ENCODE results near the gene RBM20. TPM values are rescaled to one million over a fixed set of nuclear protein-coding genes. Genes with fewer than 3 reads are reported as not detected.
A peak's percentile ranks its signal among the peaks of the same experiment; 100 is the strongest.

RBM20 gene
- total RNA-seq, 4 donors from 2014 or later: 0.88 to 3.8 (median 1.9) TPM

DNA sequence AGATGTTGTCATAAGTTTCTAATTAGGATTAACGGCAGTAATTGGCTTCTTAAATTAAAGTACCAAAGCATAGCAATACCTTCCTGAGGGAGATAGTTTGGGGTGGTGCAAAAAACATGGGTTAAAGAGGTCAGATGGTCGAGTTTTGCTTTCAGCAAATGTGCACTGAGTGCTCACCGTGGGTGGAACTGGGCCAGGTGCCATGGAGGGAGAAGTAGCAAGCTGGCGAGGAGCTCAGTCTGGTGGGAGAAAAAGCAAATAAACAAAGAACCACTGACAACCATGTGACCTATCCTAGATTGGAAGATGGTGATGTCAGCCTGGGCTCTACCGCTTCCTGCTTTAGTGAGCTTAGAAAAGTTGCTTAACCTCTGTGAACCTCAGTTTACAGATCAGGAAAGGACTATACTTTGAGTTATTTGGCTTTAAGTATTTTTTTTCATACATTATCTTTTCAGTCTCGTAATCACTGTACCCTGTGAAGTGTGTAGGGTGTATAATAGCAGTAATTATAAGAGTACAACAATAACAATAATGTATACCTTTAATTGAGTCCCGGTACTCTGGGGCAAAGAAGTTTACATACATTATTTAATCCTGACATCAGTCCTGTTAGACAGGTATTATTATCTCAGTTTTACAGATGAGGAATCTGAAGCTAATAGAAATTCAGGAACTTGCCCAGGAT lies 158.6 kb downstream of the RBM20 start:
- no peak overlapping the region for H3K4me3 ChIP-seq

DNA sequence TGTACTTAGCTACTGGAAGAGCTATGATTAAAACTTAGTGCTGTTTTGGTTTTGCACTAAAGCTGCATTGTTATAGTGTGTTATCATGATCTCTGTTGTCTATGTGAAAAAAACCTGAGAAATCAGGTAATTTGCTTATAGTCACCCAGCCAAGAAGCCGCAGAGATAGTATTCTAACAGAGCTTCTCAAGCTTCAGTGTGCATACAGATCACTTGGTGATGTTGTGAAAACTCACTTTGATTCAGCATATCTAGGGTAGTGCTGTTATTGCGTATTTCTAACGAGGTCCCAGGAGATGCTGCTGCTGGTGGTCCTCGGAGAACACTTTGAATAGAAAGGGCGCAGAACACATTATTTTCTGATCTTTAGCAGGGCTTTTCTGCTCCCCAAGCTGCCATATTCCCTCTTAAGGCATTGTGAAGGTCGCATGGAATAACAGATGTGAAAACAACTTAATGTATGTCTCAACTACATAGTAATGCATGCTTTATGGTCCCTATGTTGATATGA lies 159.2 kb downstream of the RBM20 start:
- no peaks in the 10 kb centered on the region for H3K36me3 ChIP-seq
- H3K9me3 ChIP-seq: no peaks in the 10 kb centered on the region
- no peaks in the 10 kb centered on the region for H3K4me1 ChIP-seq
- intact Hi-C loops (cut with DNase I; ENCODE audit: low total_unique reads): loop anchor here (5.0 kb wide), 1 partner anchor 89 kb away; no protein-coding TSS in a partner anchor
- H3K27me3 ChIP-seq: no peaks in the 10 kb centered on the region
- no peak for DNase-seq
- no peak overlapping the region for H3K4me3 ChIP-seq
- peak overlapping the region; percentile 6 to 12 for H3K27ac ChIP-seq
- TF ChIP-seq CTCF (IDR thresholded peaks at IDR 0.05) (no peak), POLR2A (IDR thresholded peaks at IDR 0.05) (no peak)

More for the DNA sequence above, 158.6 kb downstream of the RBM20 start:
- Histone ChIP-seq H3K36me3 (no peaks in the 10 kb centered on the region), H3K27me3 (no peaks in the 10 kb centered on the region), H3K4me1 (no peaks in the 10 kb centered on the region), H3K27ac (peak overlapping the region; percentile 6 to 12), H3K9me3 (no peaks in the 10 kb centered on the region)
- intact Hi-C loops (cut with DNase I; ENCODE audit: low total_unique reads): loop anchor here (5.0 kb wide), 1 partner anchor 90 kb away; no protein-coding TSS in a partner anchor
- no peak for TF ChIP-seq POLR2A (IDR thresholded peaks at IDR 0.05)
- no peak for TF ChIP-seq CTCF (IDR thresholded peaks at IDR 0.05)
- DNase-seq: peak; percentile 46 to 72

GRCh38 chr10:110803830-110804338 lies 159.7 kb downstream of the RBM20 start:
- no peaks in the 10 kb centered on the region for H3K36me3 ChIP-seq
- intact Hi-C loops (cut with DNase I; ENCODE audit: low total_unique reads): loop anchor here (5.0 kb wide), 1 partner anchor 88 kb away; no protein-coding TSS in a partner anchor
- peak; percentile 65 to 72 for DNase-seq

GRCh38 chr10:110804376-110804775 lies 160.2 kb downstream of the RBM20 start:
- no peaks in the 10 kb centered on the region for H3K9me3 ChIP-seq
- TF ChIP-seq CTCF (IDR thresholded peaks at IDR 0.05) (no peak), POLR2A (IDR thresholded peaks at IDR 0.05) (no peak)
- peak overlapping the region; percentile 36 to 56 for H3K27ac ChIP-seq
- H3K4me3 ChIP-seq: no peak overlapping the region
- DNase-seq: no peak
- no peaks in the 10 kb centered on the region for H3K27me3 ChIP-seq
- intact Hi-C loops (cut with DNase I; ENCODE audit: low total_unique reads): loop anchor here (5.0 kb wide), 1 partner anchor 88 kb away; no protein-coding TSS in a partner anchor
- H3K4me1 ChIP-seq: no peaks in the 10 kb centered on the region
- H3K36me3 ChIP-seq: no peaks in the 10 kb centered on the region

More at GRCh38 chr10:110803830-110804338, 159.7 kb downstream of the RBM20 start:
- H3K27ac ChIP-seq: peak overlapping the region; percentile 36 to 56
- no peaks in the 10 kb centered on the region for H3K27me3 ChIP-seq
- no peaks in the 10 kb centered on the region for H3K9me3 ChIP-seq
- TF ChIP-seq POLR2A (IDR thresholded peaks at IDR 0.05) (no peak), CTCF (IDR thresholded peaks at IDR 0.05) (peak; percentile 63 to 86 (median 80))
- no peak overlapping the region for H3K4me3 ChIP-seq
- no peaks in the 10 kb centered on the region for H3K4me1 ChIP-seq

DNA sequence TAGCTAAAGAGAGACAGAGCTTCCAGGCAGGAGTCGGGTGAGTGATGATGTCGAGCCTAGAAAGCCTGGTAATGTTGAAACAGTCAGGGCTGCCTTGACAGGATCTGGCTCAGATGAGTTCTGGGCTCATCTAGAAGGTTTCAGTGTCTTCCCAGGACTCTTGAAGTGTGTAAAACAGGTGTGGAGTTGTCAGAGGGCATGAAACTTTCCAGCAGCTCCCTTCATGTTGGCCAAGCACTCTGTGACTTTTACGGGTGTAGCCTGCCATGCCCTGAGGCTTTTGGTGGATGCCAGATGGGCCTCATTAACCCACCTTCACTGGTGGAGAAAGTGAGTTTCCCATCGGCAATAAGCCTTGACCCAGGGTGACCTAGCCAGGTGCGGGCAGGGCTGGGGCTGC lies 161.2 kb downstream of the RBM20 start:
- intact Hi-C loops (cut with DNase I; ENCODE audit: low total_unique reads): no loop called here
- Histone ChIP-seq H3K4me1 (no peaks in the 10 kb centered on the region), H3K27ac (peak overlapping the region in 1 of 2 donors; percentile 25), H3K9me3 (no peaks in the 10 kb centered on the region), H3K27me3 (no peaks in the 10 kb centered on the region), H3K36me3 (no peaks in the 10 kb centered on the region), H3K4me3 (no peak overlapping the region)
- no peak for TF ChIP-seq POLR2A (IDR thresholded peaks at IDR 0.05)
- no peak for TF ChIP-seq CTCF (IDR thresholded peaks at IDR 0.05)
- no peak for DNase-seq

All from uterus (tissue), 4 donors.